IMR-90 (cell line): Measurements from ENCODE around the gene ATP2A3. TPM values are rescaled to one million over a fixed set of nuclear protein-coding genes. Genes with fewer than 3 reads are reported as not detected.

Experiments
- ATAC-seq: fragments of 200-7000 bp; cut with Tn5 transposase; 2 replicates; pipeline ENCODE4 v1.9.1; 2020; ENCODE audit warnings: low read depth, mild to moderate bottlenecking, moderate library complexity
- BruUV-seq: library from RNA; stranded (reverse); fragments of 400-500 nt; replicated peaks from 2 replicates; lab custom pipeline; 2021; lab: Mats Ljungman, UMichigan
- CTCF ChIA-PET: fragments of 300-600 bp; formaldehyde crosslinking; extraction: SDS; loops from one replicate; lab custom pipeline; 2021; ENCODE audit warnings: antibody characterized with exemption; lab: Yijun Ruan, JAX
- POLR2A ChIA-PET: fragments of 300-600 bp; sonication (Branson Sonifier 250); formaldehyde crosslinking; loops from one replicate; lab custom pipeline; 2022; ENCODE audit warnings: antibody characterized with exemption; ENCODE audit not compliant: unreplicated experiment; lab: Charles Lee
- DNase-seq: peaks from one replicate; pipeline ENCODE4 v3.0.0; 2013
- H2AFZ ChIP-seq: replicated peaks from 2 replicates; pipeline ENCODE3; 2013; ENCODE audit warnings: low read length, mild to moderate bottlenecking; ENCODE audit not compliant: poor library complexity
- H2AK5ac ChIP-seq: 2 replicates; pipeline ENCODE4 v1.6.1; 2013; ENCODE audit warnings: low read depth, low read length, inconsistent platforms
- H2AK9ac ChIP-seq: replicated peaks from 2 replicates; pipeline ENCODE3; 2013; ENCODE audit warnings: mild to moderate bottlenecking, low read depth, low read length, moderate library complexity; ENCODE audit not compliant: poor library complexity
- H2BK120ac ChIP-seq: 2 replicates; pipeline ENCODE4 v1.6.1; 2013; ENCODE audit warnings: low read depth, low read length, inconsistent platforms
- H2BK15ac ChIP-seq: 3 replicates; pipeline ENCODE4 v1.6.1; 2013; ENCODE audit warnings: low read depth, low read length, inconsistent platforms
- H2BK20ac ChIP-seq: 2 replicates; pipeline ENCODE4 v1.6.1; 2013; ENCODE audit warnings: low read depth, mild to moderate bottlenecking, inconsistent platforms, low read length, moderate library complexity
- H2BK5ac ChIP-seq: 2 replicates; pipeline ENCODE4 v1.6.1; 2013; ENCODE audit warnings: mild to moderate bottlenecking, low read depth, low read length, inconsistent platforms; ENCODE audit not compliant: poor library complexity, severe bottlenecking
- H3K14ac ChIP-seq: replicated peaks from 2 replicates; pipeline ENCODE4 v1.6.1; 2013; ENCODE audit warnings: low read depth, low read length, inconsistent platforms
- H3K18ac ChIP-seq: 2 replicates; pipeline ENCODE4 v1.6.1; 2013; ENCODE audit warnings: low read depth, low read length, control low read depth
- H3K23ac ChIP-seq: 2 replicates; pipeline ENCODE4 v1.6.1; 2013; ENCODE audit warnings: low read depth, low read length, inconsistent platforms
- H3K27ac ChIP-seq: 2 replicates; pipeline ENCODE4 v1.5.1; 2013; ENCODE audit warnings: mild to moderate bottlenecking, control low read depth, low read length; ENCODE audit not compliant: insufficient read depth
- H3K27me3 ChIP-seq: 2 replicates; pipeline ENCODE4 v1.6.1; 2013; ENCODE audit warnings: low read length; ENCODE audit not compliant: control insufficient read depth, insufficient read depth
- H3K36me3 ChIP-seq: 2 replicates; pipeline ENCODE4 v1.6.1; 2013; ENCODE audit warnings: low read length, mixed read lengths; ENCODE audit not compliant: control insufficient read depth, insufficient read depth
- H3K4ac ChIP-seq: 2 replicates; pipeline ENCODE4 v1.6.1; 2013; ENCODE audit warnings: low read depth, low read length, inconsistent platforms
- H3K4me1 ChIP-seq: 2 replicates; pipeline ENCODE4 v1.6.1; 2013; ENCODE audit warnings: low read length, mixed read lengths; ENCODE audit not compliant: control insufficient read depth, insufficient read depth
- H3K4me2 ChIP-seq: 2 replicates; pipeline ENCODE4 v1.6.1; 2013; ENCODE audit warnings: low read depth, mild to moderate bottlenecking, control low read depth, low read length, moderate library complexity
- H3K4me3 ChIP-seq: 2 replicates; pipeline ENCODE4 v1.5.1; 2013; ENCODE audit warnings: low read depth, mild to moderate bottlenecking, control low read depth, low read length, moderate library complexity; ENCODE audit not compliant: insufficient read depth
- H3K56ac ChIP-seq: 2 replicates; pipeline ENCODE4 v1.6.1; 2013; ENCODE audit warnings: low read length, inconsistent platforms; ENCODE audit not compliant: insufficient read depth; ENCODE audit errors: extremely low read depth
- H3K79me1 ChIP-seq, 2 experiments: 2 replicates each; pipeline ENCODE4 v1.6.1; 2013; ENCODE audit warnings: low read length in 2 of 2, inconsistent platforms in 1 of 2, low read depth in 1 of 2
- H3K9ac ChIP-seq: 2 replicates; pipeline ENCODE4 v1.6.1; 2013; ENCODE audit warnings: low read depth, low read length, control low read depth
- H3K9me1 ChIP-seq: 2 replicates; pipeline ENCODE4 v1.6.1; 2013; ENCODE audit warnings: low read length, inconsistent platforms; ENCODE audit not compliant: insufficient read depth
- H3K9me3 ChIP-seq: 2 replicates; pipeline ENCODE4 v1.6.1; 2013; ENCODE audit warnings: low read length; ENCODE audit not compliant: control insufficient read depth, insufficient read depth
- H4K20me1 ChIP-seq: 2 replicates; pipeline ENCODE4 v1.6.1; 2013; ENCODE audit warnings: low read length, inconsistent platforms; ENCODE audit not compliant: insufficient read depth
- H4K5ac ChIP-seq: 2 replicates; pipeline ENCODE4 v1.6.1; 2013; ENCODE audit warnings: mild to moderate bottlenecking, low read depth, low read length, control low read depth
- H4K8ac ChIP-seq, 2 experiments: 2 replicates each; pipeline ENCODE4 v1.6.1; 2013; ENCODE audit warnings: low read depth in 2 of 2, low read length in 2 of 2, control low read depth in 1 of 2, inconsistent platforms in 1 of 2
- H4K91ac ChIP-seq: 2 replicates; pipeline ENCODE4 v1.6.1; 2013; ENCODE audit warnings: low read depth, low read length, inconsistent platforms; ENCODE audit not compliant: insufficient read depth
- BHLHE40 ChIP-seq: fragments of 150-350 bp; IDR thresholded peaks from 2 replicates; pipeline ENCODE4 v1.6.1; 2016; ENCODE audit warnings: mild to moderate bottlenecking, low read depth, low read length
- WGBS, 2 experiments: methylation state at CpG; one replicate each; pipeline versions ENCODE4 v1.1.5 to v1.1.7; 2013; ENCODE audit warnings: missing lambda C conversion rate in 2 of 2; ENCODE audit not compliant: insufficient read length in 1 of 2; ENCODE audit errors: extremely low coverage in 2 of 2; 5-methylcytosine and 5-hydroxymethylcytosine counted together
- dilution Hi-C: fragments of 300-500 bp; cut with HindIII; formaldehyde crosslinking; loops from one replicate; pipeline ENCODE4 v1.14.3; 2018; ENCODE audit warnings: low sequenced_read_pairs; ENCODE audit not compliant: unreplicated experiment
- in situ Hi-C: fragments of 300-500 bp; cut with MboI; formaldehyde crosslinking; loops from 3 replicates; pipeline ENCODE4 v1.14.3; 2019; ENCODE audit warnings: low sequenced_read_pairs, inconsistent platforms, mixed read lengths
- intact Hi-C: fragments of 100-400 bp; cut with micrococcal nuclease; formaldehyde crosslinking; loops from 2 replicates; pipeline ENCODE4 v1.10.0; 2022
- polyA plus RNA-seq, 3 experiments: library from polyadenylated mRNA; depleted of rRNA; stranded (reverse); fragments of >200 nt; gene quantifications; 2 replicates each; pipeline ENCODE4 v1.2.3, GENCODE V29; 2012; ENCODE audit warnings: low replicate concordance in 1 of 3
- total RNA-seq: library from RNA; depleted of rRNA; stranded (reverse); fragments of >200 nt; gene quantifications from 2 replicates; pipeline ENCODE4 v1.2.3, GENCODE V29; 2012
- TF ChIP-seq, protein P1 (sequence below): conservative IDR thresholded peaks from 2 replicates; pipeline ENCODE4 v1.5.1; 2012; ENCODE audit warnings: mild to moderate bottlenecking, low read depth, low read length, improper control_type of control experiment

Gene ATP2A3
- total and polyA plus RNA-seq, 2 of the 4 experiments (the other 2 are of a cell fraction), result 0.18 to 0.63 TPM

DNA sequence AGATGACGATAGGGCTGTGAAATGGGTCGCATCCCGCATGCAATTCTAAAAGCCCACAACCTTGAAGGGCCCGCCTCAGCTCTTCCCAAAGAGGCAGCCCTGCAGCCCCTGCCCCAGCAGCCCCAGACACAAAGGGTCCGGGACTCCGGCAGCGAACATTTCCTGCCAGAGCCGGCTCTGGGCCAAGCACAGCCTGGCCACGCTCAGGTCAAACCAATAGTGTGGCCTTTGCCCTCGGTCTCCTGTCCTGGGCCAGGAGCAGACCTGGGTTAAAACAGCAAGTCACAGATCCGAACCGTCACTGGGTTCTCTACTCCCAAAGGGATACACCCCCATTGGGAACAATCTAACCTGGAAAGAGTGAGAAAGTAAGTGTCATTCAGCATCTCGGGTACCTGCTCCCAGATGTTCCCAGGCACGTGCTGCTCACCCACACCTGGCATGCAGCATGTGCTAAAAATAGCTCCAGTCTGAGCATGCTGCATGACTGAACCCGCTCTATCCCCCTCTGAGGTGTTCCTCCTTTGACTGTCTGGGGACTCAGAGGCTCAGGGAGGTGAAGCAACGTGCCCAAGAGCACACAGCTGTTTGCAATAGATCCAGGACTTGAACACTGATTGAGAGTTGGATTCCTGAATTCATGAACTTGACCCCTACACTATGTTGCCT, 22.2 kb upstream of the ATP2A3 start:
- Histone ChIP-seq H3K4me1 (peaks cover 5% of the 10 kb centered on the region; the same call in 1 of the 2 replicates), H4K91ac (no peak overlapping the region), H3K14ac (no peak overlapping the region), H3K56ac (no peak overlapping the region), H3K9ac (no peak overlapping the region), H2BK15ac (no peak overlapping the region; the same call in 2 of the 3 replicates), H3K9me1 (no peaks in the 10 kb centered on the region), H3K36me3 (no peaks in the 10 kb centered on the region), H2AK9ac (no peak overlapping the region), H3K79me1 (no peaks in the 10 kb centered on the region), H4K20me1 (no peaks in the 10 kb centered on the region), H2AFZ (no peak overlapping the region), H4K8ac (no peak overlapping the region), H3K23ac (no peak overlapping the region), H2BK20ac (no peak overlapping the region), H3K4me2 (no peak overlapping the region), H3K18ac (no peak overlapping the region), H3K27ac (no peak overlapping the region), H4K5ac (no peak overlapping the region), H2AK5ac (no peak overlapping the region), H2BK120ac (no peak overlapping the region), H2BK5ac (no peak overlapping the region), H3K27me3 (peaks cover 5% of the 10 kb centered on the region; the same call in 1 of the 2 replicates), H3K4ac (no peak overlapping the region), H3K9me3 (no peaks in the 10 kb centered on the region), H3K4me3 (no peak overlapping the region)
- POLR2A ChIA-PET, result no interaction called here
- ATAC-seq (no peak), DNase-seq (no peak)
- in situ Hi-C loops, result no loop called here
- TF ChIP-seq, protein P1, sequence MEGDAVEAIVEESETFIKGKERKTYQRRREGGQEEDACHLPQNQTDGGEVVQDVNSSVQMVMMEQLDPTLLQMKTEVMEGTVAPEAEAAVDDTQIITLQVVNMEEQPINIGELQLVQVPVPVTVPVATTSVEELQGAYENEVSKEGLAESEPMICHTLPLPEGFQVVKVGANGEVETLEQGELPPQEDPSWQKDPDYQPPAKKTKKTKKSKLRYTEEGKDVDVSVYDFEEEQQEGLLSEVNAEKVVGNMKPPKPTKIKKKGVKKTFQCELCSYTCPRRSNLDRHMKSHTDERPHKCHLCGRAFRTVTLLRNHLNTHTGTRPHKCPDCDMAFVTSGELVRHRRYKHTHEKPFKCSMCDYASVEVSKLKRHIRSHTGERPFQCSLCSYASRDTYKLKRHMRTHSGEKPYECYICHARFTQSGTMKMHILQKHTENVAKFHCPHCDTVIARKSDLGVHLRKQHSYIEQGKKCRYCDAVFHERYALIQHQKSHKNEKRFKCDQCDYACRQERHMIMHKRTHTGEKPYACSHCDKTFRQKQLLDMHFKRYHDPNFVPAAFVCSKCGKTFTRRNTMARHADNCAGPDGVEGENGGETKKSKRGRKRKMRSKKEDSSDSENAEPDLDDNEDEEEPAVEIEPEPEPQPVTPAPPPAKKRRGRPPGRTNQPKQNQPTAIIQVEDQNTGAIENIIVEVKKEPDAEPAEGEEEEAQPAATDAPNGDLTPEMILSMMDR, result no peak
- TF ChIP-seq BHLHE40, result peak; percentile 37; the same call in 1 of the 2 replicates
- CTCF ChIA-PET, result no interaction called here
- intact Hi-C loops, result no loop called here
- 57% methylated on average over 10 of the region's 16 CpGs; no CpG with 5 or more reads in 1 of the 2 experiments for WGBS, 2 experiments
- BruUV-seq, result no TSS peak
- dilution Hi-C loops, result no loop called here
